ENCODE results near the gene DENND4A. TPM values are rescaled to one million over a fixed set of nuclear protein-coding genes. Genes with fewer than 3 reads are reported as not detected.

Gene DENND4A
- total RNA-seq, 1 experiment from 2014 or later, result 16.9 TPM

DNA sequence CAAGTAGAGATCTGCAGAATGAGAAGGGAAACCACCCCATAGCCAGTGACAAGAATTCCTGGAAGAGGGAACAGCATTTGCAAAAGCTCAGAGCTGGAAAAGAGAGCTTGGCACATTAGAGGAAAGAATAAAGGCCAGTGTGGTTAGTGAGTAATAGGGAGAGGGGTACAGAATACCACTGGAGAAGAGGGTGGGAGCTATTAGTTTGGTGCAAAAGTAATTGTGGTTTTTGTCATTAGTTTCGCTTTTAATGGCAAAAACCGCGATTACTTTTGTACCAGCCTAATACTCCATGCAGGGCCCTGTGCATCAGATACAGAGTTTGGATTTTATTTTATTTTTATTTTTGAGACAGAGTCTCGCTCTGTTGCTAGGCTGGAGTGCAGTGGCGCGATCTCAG lies 160.6 kb downstream of the DENND4A start:
- BruUV-seq (replicated peaks), result no TSS peak
- no peak overlapping the region for H3K4me3 Mint-ChIP-seq (ENCODE audit: unreplicated experiment)
- H3K4me1 Mint-ChIP-seq (ENCODE audit: insufficient read depth, unreplicated experiment), result peaks cover 11% of the 10 kb centered on the region
- intact Hi-C loops (cut with micrococcal nuclease), result no loop called here
- H3K27ac Mint-ChIP-seq (ENCODE audit: low read depth, unreplicated experiment), result no peak overlapping the region
- ChIA-PET CTCF (no interaction called here), POLR2A (interaction anchor here (0.7 to 1.7 kb wide), 2 partner anchors 19 to 21 kb away, joined by 3 to 6 read pairs; partner anchors contain the start of gene INTS14)
- no peaks in the 10 kb centered on the region for H3K27me3 Mint-ChIP-seq (ENCODE audit: insufficient read depth, unreplicated experiment)
- TF ChIP-seq, protein P1, sequence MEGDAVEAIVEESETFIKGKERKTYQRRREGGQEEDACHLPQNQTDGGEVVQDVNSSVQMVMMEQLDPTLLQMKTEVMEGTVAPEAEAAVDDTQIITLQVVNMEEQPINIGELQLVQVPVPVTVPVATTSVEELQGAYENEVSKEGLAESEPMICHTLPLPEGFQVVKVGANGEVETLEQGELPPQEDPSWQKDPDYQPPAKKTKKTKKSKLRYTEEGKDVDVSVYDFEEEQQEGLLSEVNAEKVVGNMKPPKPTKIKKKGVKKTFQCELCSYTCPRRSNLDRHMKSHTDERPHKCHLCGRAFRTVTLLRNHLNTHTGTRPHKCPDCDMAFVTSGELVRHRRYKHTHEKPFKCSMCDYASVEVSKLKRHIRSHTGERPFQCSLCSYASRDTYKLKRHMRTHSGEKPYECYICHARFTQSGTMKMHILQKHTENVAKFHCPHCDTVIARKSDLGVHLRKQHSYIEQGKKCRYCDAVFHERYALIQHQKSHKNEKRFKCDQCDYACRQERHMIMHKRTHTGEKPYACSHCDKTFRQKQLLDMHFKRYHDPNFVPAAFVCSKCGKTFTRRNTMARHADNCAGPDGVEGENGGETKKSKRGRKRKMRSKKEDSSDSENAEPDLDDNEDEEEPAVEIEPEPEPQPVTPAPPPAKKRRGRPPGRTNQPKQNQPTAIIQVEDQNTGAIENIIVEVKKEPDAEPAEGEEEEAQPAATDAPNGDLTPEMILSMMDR (IDR thresholded peaks at IDR 0.05; ENCODE audit: unreplicated experiment), result no peak
- no peaks in the 10 kb centered on the region for H3K36me3 Mint-ChIP-seq (ENCODE audit: insufficient read depth, unreplicated experiment)
- no peaks in the 10 kb centered on the region for H3K9me3 Mint-ChIP-seq (ENCODE audit: unreplicated experiment)
- DNase-seq (ENCODE audit: unreplicated experiment), result no peak

DNA sequence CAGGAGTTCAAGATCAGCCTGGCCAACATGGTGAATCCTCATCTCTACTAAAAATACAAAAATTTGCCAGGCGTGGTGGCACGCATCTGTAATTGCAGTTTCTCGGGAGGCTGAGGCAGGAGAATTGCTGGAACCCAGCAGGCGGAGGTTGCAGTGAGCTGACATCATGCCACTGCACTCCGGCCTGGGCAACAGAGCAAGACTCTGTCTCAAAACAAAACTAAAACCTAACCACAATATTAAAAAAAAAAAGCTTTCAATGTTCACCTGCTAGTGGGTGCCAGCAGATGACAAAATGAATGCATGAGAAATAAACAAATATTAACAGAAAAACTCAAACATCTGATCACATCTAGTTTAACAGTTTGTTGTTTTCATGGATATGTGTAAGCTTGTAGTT lies 161.3 kb downstream of the DENND4A start:
- intact Hi-C loops (cut with micrococcal nuclease), result no loop called here
- H3K36me3 Mint-ChIP-seq (ENCODE audit: insufficient read depth, unreplicated experiment), result peaks cover 7% of the 10 kb centered on the region
- CTCF ChIA-PET, result interaction anchor here (0.5 to 1.4 kb wide), 2 partner anchors 18 to 314 kb away, joined by 3 read pairs; no protein-coding TSS in a partner anchor
- TF ChIP-seq, protein P1 (IDR thresholded peaks at IDR 0.05; ENCODE audit: unreplicated experiment), result no peak
- H3K4me1 Mint-ChIP-seq (ENCODE audit: insufficient read depth, unreplicated experiment), result peaks cover 11% of the 10 kb centered on the region
- POLR2A ChIA-PET, result no interaction called here
- no peak overlapping the region for H3K4me3 Mint-ChIP-seq (ENCODE audit: unreplicated experiment)
- no peak overlapping the region for H3K27ac Mint-ChIP-seq (ENCODE audit: low read depth, unreplicated experiment)
- DNase-seq (ENCODE audit: unreplicated experiment), result no peak
- no TSS peak for BruUV-seq (replicated peaks)
- H3K9me3 Mint-ChIP-seq (ENCODE audit: unreplicated experiment), result no peaks in the 10 kb centered on the region
- H3K27me3 Mint-ChIP-seq (ENCODE audit: insufficient read depth, unreplicated experiment), result no peaks in the 10 kb centered on the region

DNA sequence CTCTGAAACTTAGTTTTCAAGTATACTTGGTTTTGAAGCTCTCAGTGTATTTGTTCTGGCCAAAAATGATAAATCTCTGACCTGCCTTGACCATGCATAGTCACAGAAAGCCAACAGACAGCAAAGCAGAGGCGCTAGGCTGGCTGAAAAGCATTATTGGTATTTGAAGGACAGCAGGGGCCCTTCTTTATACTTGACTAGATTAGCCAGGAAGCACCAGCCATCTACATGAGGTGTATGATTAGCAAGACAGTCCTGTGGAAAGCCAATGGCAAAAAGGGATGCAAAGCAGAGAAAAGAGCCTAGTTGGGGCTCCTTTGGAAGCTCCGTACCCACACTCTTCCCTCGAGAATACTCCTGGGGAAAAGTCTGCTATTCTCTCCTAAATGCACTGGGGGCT lies 162.5 kb downstream of the DENND4A start:
- Mint-ChIP-seq H3K27me3 (ENCODE audit: insufficient read depth, unreplicated experiment) (no peaks in the 10 kb centered on the region), H3K4me1 (ENCODE audit: insufficient read depth, unreplicated experiment) (peaks cover 11% of the 10 kb centered on the region), H3K9me3 (ENCODE audit: unreplicated experiment) (no peaks in the 10 kb centered on the region), H3K27ac (ENCODE audit: low read depth, unreplicated experiment) (no peak overlapping the region), H3K36me3 (ENCODE audit: insufficient read depth, unreplicated experiment) (peaks cover 13% of the 10 kb centered on the region), H3K4me3 (ENCODE audit: unreplicated experiment) (no peak overlapping the region)
- TF ChIP-seq, protein P1 (IDR thresholded peaks at IDR 0.05; ENCODE audit: unreplicated experiment), result no peak
- BruUV-seq (replicated peaks), result no TSS peak
- ChIA-PET POLR2A (no interaction called here), CTCF (interaction anchor here (0.7 to 4.5 kb wide), 3 partner anchors 9 to 19 kb away, joined by 3 to 22 read pairs (median 3); partner anchors contain the start of gene INTS14)
- intact Hi-C loops (cut with micrococcal nuclease), result no loop called here
- no peak for DNase-seq (ENCODE audit: unreplicated experiment)

DNA sequence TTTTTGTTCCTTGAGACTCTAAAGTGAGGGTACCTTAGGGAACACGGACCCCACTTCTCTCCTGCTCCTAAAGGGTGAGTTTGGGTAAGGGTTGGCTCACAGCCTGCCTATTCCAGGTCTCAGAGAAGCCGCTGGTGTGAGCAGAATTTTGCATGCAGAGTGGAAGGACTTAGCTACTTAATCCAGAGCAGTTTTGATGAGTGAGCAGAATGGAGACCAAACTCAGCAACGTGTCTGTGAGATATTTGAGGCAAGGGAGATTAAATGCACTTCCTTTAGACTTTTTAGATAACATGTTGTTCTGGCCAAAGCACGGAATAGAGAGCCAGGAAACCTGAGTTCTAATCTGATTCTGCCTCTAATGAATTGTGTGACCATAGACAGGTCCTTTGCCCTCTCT lies 165.2 kb downstream of the DENND4A start:
- CTCF ChIA-PET, result interaction anchor here (4.5 kb wide), 1 partner anchor 12 kb away, joined by 22 read pairs; no protein-coding TSS in a partner anchor
- no peaks in the 10 kb centered on the region for H3K4me1 Mint-ChIP-seq (ENCODE audit: insufficient read depth, unreplicated experiment)
- BruUV-seq (replicated peaks), result no TSS peak

More for the DNA sequence above, 165.2 kb downstream of the DENND4A start:
- no peaks in the 10 kb centered on the region for H3K27me3 Mint-ChIP-seq (ENCODE audit: insufficient read depth, unreplicated experiment)
- peaks cover 20% of the 10 kb centered on the region for H3K36me3 Mint-ChIP-seq (ENCODE audit: insufficient read depth, unreplicated experiment)
- no peak overlapping the region for H3K27ac Mint-ChIP-seq (ENCODE audit: low read depth, unreplicated experiment)
- no peaks in the 10 kb centered on the region for H3K9me3 Mint-ChIP-seq (ENCODE audit: unreplicated experiment)
- no peak overlapping the region for H3K4me3 Mint-ChIP-seq (ENCODE audit: unreplicated experiment)
- intact Hi-C loops (cut with micrococcal nuclease), result no loop called here
- POLR2A ChIA-PET, result interaction anchor here (1.0 kb wide), 1 partner anchor 16 kb away, joined by 4 read pairs; the partner anchor contains the start of gene INTS14
- TF ChIP-seq, protein P1 (IDR thresholded peaks at IDR 0.05; ENCODE audit: unreplicated experiment), result no peak
- DNase-seq (ENCODE audit: unreplicated experiment), result no peak
